HG03095 (cell line): Measurements from ENCODE around the gene BMPER.
"Not testable (repeated sequence)": the region's sequence is repeated elsewhere in the genome, so short reads cannot be mapped to it uniquely, and the experiment has no call there.

Source experiments
- ATAC-seq: cut with Tn5 transposase; IDR thresholded peaks from one replicate; pipeline ENCODE4 v1.9.1; 2021; ENCODE audit warnings: moderate library complexity; ENCODE audit not compliant: unreplicated experiment

The BMPER gene

GRCh38 chr7:34163956-34164355 is 258.6 kb downstream of the BMPER start:
- no peak for ATAC-seq

- ATAC-seq = no peak
Measured at GRCh38 chr7:34165466-34165865, 260.1 kb downstream of the BMPER start.

- ATAC-seq = no peak
Measured at GRCh38 chr7:34165927-34166550, 260.7 kb downstream of the BMPER start.

DNA sequence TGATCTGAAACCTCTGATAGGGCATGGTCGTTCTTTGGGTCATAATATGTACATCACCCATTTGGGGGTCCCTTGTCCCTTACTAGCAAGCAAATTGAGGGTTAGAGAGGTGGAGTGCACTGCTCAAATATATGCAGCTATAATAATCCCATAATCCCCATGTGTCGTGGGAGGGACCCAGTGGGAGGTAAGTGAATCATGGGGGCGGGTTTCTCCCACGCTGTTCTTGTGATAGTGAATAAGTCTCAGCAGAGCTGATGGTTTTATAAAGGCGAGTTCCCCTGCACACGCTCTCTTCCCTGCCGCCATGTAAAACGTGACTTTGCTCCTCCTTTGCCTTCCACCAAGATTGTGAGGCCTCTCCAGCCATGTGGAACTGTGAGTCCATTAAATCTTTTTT is 262.7 kb downstream of the BMPER start:
- ATAC-seq = no peak

- not testable (repeated sequence) for ATAC-seq
Measured at GRCh38 chr7:34174688-34175616, 269.6 kb downstream of the BMPER start.

DNA sequence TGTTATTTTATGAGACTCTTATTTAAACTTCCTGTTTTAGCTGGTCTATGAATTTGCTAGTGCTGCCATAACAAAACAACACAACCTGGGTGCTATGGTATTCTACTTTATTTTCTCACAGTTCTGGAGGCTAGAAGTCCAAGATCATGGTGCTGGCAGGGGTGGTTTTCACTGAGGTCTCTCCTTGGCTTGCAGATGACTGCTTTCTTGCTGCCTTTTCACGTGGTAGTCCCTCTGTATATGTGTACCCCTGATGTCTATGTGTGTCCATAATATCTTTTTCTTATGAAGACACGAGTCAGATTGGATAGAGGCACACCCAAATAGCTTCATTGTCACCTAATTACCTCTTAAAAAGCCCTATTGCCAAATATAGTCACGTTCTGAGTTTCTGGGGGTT is 270.5 kb downstream of the BMPER start:
- no peak for ATAC-seq

DNA sequence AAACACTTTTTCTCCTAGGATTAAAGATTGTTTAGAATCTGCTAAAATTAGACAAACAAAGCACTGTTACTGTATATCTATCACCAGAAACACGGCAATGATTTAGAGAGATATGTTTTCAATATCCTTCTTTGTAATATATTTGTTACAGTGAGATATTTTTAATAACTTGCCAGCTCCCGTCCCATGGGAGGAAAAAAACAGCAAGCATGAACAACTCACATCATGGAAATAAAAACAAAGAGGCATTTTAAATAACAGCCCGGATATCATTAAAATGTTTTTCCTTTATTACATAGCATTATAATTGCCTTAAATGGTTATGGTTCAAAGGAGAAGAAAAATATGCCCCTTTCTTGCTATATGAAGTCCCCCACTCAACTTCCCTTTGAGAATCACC is 272.1 kb downstream of the BMPER start:
- no peak for ATAC-seq

DNA sequence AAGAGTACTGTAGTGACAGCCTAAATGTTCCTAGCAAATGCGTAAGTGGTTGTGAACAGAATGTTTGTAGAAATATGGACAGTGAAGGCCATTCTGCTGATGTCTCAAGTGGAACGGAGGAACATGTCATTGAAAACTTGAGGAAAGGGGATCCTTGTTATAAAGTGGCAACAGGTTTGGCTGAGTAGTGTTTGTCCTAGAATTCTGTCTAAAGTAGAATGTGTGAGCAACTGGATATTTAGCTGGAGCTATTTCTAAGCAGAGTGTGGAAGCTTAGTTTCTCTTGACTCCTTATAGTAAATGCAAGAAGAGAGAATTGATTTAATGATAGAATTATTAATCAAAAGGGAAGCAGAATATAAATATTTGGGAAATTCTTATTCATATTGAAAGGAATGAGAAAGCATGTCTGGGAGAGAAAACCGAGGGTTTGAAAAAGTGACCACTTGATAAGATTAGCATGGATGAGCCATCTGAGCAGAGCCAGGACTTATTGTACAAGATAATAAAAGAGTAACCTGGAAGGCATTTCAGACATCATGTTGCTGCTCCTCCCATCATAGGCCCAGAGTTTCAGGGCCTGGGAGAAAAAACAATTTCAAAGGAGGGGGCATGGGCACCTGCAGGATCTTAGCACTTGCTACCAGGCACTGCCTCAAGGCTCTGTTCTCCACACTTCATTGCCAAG is 276.1 kb downstream of the BMPER start:
- no peak for ATAC-seq

DNA sequence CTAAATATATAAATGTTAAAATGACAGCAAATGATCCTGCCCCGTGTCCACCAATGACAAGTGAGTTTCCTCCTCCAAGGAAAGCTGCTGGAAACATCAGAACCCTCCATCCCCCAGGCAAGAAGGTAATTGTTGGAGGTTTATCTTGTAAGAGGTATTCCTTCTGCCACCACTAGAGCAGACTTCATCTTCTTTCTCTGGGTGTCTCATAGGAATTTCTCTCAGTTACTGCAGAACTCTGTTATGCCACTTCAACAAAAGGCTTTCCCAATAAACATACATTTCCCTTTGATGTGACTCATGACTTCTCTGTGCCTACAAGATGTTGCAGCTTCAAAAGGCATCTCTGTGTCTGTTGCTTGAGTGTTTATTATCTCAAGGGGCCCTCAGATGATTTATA is 279.1 kb downstream of the BMPER start:
- ATAC-seq = no peak

GRCh38 chr7:34187798-34188307 is 282.5 kb downstream of the BMPER start:
- no peak for ATAC-seq

GRCh38 chr7:34189031-34189430 is 283.7 kb downstream of the BMPER start:
- ATAC-seq = no peak

- no peak for ATAC-seq
Measured at GRCh38 chr7:34190299-34190698, 285.0 kb downstream of the BMPER start.

DNA sequence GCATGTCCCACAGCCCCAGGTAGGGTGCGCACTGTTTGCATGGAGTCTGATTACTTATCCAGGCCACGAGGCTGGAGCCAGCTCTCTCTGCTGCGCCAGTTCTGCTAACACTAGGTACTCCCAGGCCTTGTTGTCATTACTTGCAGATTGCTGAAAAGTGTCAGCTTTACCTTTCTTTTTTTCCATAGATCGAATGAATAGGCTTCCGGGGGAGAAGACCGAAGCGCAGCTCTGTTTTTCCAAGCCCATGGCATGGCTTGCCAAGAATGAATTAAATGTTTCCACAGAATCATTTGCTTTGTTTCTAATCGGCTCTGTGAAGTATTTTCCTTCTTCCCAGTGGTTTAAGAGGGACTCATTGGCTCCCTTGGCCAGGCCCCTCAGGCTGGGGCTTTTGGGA is 285.8 kb downstream of the BMPER start:
- ATAC-seq = no peak

GRCh38 chr7:34191771-34192479 is 286.6 kb downstream of the BMPER start:
- ATAC-seq = no peak

- ATAC-seq = no peak
Measured at GRCh38 chr7:34192906-34193305, 287.6 kb downstream of the BMPER start.

GRCh38 chr7:34198231-34198641 is 292.9 kb downstream of the BMPER start:
- ATAC-seq = no peak
